HepG2 (cell line): ENCODE results near the gene FGFR2.

ENCODE experiments used
- EZH2 ChIP-seq: conservative IDR thresholded peaks from 2 replicates; pipeline ENCODE4 v1.6.1; 2012; ENCODE audit warnings: mild to moderate bottlenecking, low read depth, low read length, moderate library complexity
- HMGA1 ChIP-seq: sonication (generic); formaldehyde crosslinking; conservative IDR thresholded peaks from 2 replicates; pipeline ENCODE4 v1.4.0; 2020; ENCODE audit warnings: missing genetic modification reagents
- MIXL1 ChIP-seq: IDR thresholded peaks from 2 replicates; pipeline ENCODE4 v1.6.1; 2016
- RAD51 ChIP-seq: fragments of 450-650 bp; IDR thresholded peaks from 2 replicates; pipeline ENCODE4 v1.6.1; 2016; ENCODE audit warnings: borderline replicate concordance
- ZNF781 ChIP-seq: sonication (generic); formaldehyde crosslinking; IDR thresholded peaks from 2 replicates; pipeline ENCODE4 v1.5.1; 2020; ENCODE audit warnings: borderline replicate concordance, mild to moderate bottlenecking, missing genetic modification reagents; ENCODE audit errors: not compliant biosample characterization
- TF ChIP-seq, protein P1 (sequence below): sonication (generic); formaldehyde crosslinking; IDR thresholded peaks from 2 replicates; pipeline ENCODE4 v1.5.1; 2020; ENCODE audit warnings: missing genetic modification reagents, mild to moderate bottlenecking, borderline replicate concordance
- TF ChIP-seq, protein P2 (sequence below): sonication (generic); formaldehyde crosslinking; IDR thresholded peaks from 2 replicates; pipeline ENCODE4 v1.4.0; 2020; ENCODE audit warnings: missing genetic modification reagents
- TF ChIP-seq, protein P3 (sequence below): sonication (generic); formaldehyde crosslinking; IDR thresholded peaks from 2 replicates; pipeline ENCODE4 v1.8.1; 2022; ENCODE audit warnings: low read depth, mild to moderate bottlenecking, missing genetic modification reagents

DNA sequence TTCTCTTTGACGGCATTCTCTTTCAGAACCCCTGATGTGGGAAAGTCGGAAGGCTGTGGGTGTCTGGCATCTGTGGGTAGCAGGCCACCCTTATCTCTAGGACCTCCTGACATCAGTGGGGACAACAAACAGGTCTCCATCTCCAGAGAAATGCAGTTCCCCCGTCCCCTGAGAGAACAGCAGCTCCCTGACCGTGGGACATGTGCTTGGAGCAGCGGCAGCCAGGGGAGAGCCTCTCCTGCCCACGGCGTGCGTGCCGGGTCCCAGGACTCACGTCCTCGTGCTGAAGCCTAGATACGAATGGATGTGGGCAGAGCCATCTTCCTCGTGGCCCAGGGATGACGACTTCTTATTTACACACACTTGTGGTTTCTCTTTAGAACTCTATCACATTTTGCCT lies 133.0 kb downstream of the FGFR2 start:
- TF ChIP-seq, protein P1, sequence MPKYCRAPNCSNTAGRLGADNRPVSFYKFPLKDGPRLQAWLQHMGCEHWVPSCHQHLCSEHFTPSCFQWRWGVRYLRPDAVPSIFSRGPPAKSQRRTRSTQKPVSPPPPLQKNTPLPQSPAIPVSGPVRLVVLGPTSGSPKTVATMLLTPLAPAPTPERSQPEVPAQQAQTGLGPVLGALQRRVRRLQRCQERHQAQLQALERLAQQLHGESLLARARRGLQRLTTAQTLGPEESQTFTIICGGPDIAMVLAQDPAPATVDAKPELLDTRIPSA (CRISPR knock-in tag) = no peak
- TF ChIP-seq, protein P2, sequence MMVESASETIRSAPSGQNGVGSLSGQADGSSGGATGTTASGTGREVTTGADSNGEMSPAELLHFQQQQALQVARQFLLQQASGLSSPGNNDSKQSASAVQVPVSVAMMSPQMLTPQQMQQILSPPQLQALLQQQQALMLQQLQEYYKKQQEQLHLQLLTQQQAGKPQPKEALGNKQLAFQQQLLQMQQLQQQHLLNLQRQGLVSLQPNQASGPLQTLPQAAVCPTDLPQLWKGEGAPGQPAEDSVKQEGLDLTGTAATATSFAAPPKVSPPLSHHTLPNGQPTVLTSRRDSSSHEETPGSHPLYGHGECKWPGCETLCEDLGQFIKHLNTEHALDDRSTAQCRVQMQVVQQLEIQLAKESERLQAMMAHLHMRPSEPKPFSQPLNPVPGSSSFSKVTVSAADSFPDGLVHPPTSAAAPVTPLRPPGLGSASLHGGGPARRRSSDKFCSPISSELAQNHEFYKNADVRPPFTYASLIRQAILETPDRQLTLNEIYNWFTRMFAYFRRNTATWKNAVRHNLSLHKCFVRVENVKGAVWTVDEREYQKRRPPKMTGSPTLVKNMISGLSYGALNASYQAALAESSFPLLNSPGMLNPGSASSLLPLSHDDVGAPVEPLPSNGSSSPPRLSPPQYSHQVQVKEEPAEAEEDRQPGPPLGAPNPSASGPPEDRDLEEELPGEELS = no peak
- TF ChIP-seq RAD51 (no peak), MIXL1 (CRISPR knock-in tag) (no peak), ZNF781 (CRISPR knock-in tag) (no peak), HMGA1 (CRISPR knock-in tag) (no peak), EZH2 (no peak)
- TF ChIP-seq, protein P3, sequence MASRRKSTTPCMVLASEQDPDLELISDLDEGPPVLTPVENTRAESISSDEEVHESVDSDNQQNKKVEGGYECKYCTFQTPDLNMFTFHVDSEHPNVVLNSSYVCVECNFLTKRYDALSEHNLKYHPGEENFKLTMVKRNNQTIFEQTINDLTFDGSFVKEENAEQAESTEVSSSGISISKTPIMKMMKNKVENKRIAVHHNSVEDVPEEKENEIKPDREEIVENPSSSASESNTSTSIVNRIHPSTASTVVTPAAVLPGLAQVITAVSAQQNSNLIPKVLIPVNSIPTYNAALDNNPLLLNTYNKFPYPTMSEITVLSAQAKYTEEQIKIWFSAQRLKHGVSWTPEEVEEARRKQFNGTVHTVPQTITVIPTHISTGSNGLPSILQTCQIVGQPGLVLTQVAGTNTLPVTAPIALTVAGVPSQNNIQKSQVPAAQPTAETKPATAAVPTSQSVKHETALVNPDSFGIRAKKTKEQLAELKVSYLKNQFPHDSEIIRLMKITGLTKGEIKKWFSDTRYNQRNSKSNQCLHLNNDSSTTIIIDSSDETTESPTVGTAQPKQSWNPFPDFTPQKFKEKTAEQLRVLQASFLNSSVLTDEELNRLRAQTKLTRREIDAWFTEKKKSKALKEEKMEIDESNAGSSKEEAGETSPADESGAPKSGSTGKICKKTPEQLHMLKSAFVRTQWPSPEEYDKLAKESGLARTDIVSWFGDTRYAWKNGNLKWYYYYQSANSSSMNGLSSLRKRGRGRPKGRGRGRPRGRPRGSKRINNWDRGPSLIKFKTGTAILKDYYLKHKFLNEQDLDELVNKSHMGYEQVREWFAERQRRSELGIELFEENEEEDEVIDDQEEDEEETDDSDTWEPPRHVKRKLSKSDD (CRISPR knock-in tag) = no peak
